SK-N-SH (cell line): ENCODE measurements around the gene YTHDC2. TPM values are rescaled to one million over a fixed set of nuclear protein-coding genes. Genes with fewer than 3 reads are reported as not detected.

ENCODE experiments used
- CTCF ChIA-PET: fragments of 300-600, 350-600 bp; formaldehyde crosslinking; extraction: SDS; loops from one replicate; lab custom pipeline; 2021; lab: Yijun Ruan, JAX
- POLR2A ChIA-PET: fragments of 350-600 bp; sonication (Branson Sonifier 250); formaldehyde crosslinking; extraction: SDS; loops from one replicate; lab custom pipeline; 2020; ENCODE audit warnings: antibody characterized with exemption, inconsistent platforms; lab: Yijun Ruan, JAX
- DNase-seq: peaks from one replicate; pipeline ENCODE4 v3.0.0; 2012
- H2AFZ ChIP-seq: fragments of 200-600 bp; sonication (generic); 2 replicates; pipeline ENCODE4 v1.8.1; 2016; ENCODE audit warnings: antibody characterized with exemption, mild to moderate bottlenecking, low read depth
- H3F3A ChIP-seq: fragments of 200-600 bp; sonication (generic); replicated peaks from 2 replicates; pipeline ENCODE3; 2016; ENCODE audit warnings: antibody characterized with exemption, mild to moderate bottlenecking; ENCODE audit not compliant: insufficient read depth
- H3K27ac ChIP-seq, 2 experiments: fragments of 200-500 bp in 1 of 2; fragments of 200-600 bp in 1 of 2; sonication (Bioruptor generic) in 1 of 2; sonication (generic), shearing (Covaris generic) in 1 of 2; 2 replicates each; pipeline versions ENCODE4 v1.5.1 to v1.6.1; 2014 to 2016; ENCODE audit warnings: low read depth in 2 of 2, inconsistent platforms in 1 of 2, low read length in 1 of 2, mild to moderate bottlenecking in 1 of 2, mixed read lengths in 1 of 2
- H3K27me3 ChIP-seq: fragments of 200-600 bp; sonication (generic), shearing (Covaris generic); 2 replicates; pipeline ENCODE4 v1.6.1; 2016; ENCODE audit warnings: mixed run types; ENCODE audit not compliant: insufficient read depth
- H3K36me3 ChIP-seq, 2 experiments: fragments of 200-500 bp in 1 of 2; fragments of 200-600 bp in 1 of 2; sonication (Bioruptor generic) in 1 of 2; sonication (generic) in 1 of 2; replicated peaks in 1 of 2; 2 replicates each; pipeline versions ENCODE3 to v1.5.1; 2014 to 2016; ENCODE audit warnings: low read length in 1 of 2, mild to moderate bottlenecking in 1 of 2; ENCODE audit not compliant: insufficient read depth in 2 of 2, control insufficient read depth in 1 of 2
- H3K4me1 ChIP-seq, 2 experiments: fragments of 200-500 bp in 1 of 2; fragments of 200-600 bp in 1 of 2; sonication (Bioruptor generic) in 1 of 2; sonication (generic), shearing (Covaris generic) in 1 of 2; 2 replicates each; pipeline versions ENCODE4 v1.5.1 to v1.6.1; 2014 to 2016; ENCODE audit warnings: low read depth in 1 of 2, low read length in 1 of 2, mixed run types in 1 of 2; ENCODE audit not compliant: insufficient read depth in 2 of 2, control insufficient read depth in 1 of 2
- H3K4me2 ChIP-seq: fragments of 200-600 bp; sonication (generic), shearing (Covaris generic); 2 replicates; pipeline ENCODE4 v1.6.1; 2017; ENCODE audit warnings: mixed run types
- H3K4me3 ChIP-seq, 2 experiments: fragments of 200-500 bp in 1 of 2; fragments of 200-600 bp in 1 of 2; sonication (Bioruptor generic) in 1 of 2; sonication (generic), shearing (Covaris generic) in 1 of 2; 2 replicates each; pipeline versions ENCODE4 v1.5.1 to v1.8.1; 2014 to 2016; ENCODE audit warnings: low read depth in 2 of 2, inconsistent platforms in 1 of 2, low read length in 1 of 2, mild to moderate bottlenecking in 1 of 2, mixed read lengths in 1 of 2, moderate library complexity in 1 of 2
- H3K79me2 ChIP-seq: fragments of 200-600 bp; sonication (generic); 2 replicates; pipeline ENCODE4 v1.8.1; 2017; ENCODE audit warnings: mild to moderate bottlenecking; ENCODE audit not compliant: insufficient read depth
- H3K9ac ChIP-seq: fragments of 200-600 bp; sonication (generic); 2 replicates; pipeline ENCODE4 v1.6.1; 2017; ENCODE audit warnings: mixed run types
- H3K9me2 ChIP-seq: fragments of 200-600 bp; sonication (generic); 2 replicates; pipeline ENCODE4 v1.6.1; 2017; ENCODE audit warnings: mixed run types
- H3K9me3 ChIP-seq: fragments of 200-600 bp; sonication (generic); 2 replicates; pipeline ENCODE4 v1.6.1; 2017; ENCODE audit warnings: mixed run types, mild to moderate bottlenecking, moderate library complexity
- H4K20me1 ChIP-seq: fragments of 200-600 bp; sonication (generic); 2 replicates; pipeline ENCODE4 v1.6.1; 2017; ENCODE audit warnings: mild to moderate bottlenecking, mixed run types; ENCODE audit not compliant: insufficient read depth
- GATA2 ChIP-seq: sonication (generic); formaldehyde crosslinking; IDR thresholded peaks from 2 replicates; pipeline ENCODE4 v1.5.0; 2020; ENCODE audit warnings: mild to moderate bottlenecking, missing genetic modification reagents
- RAD21 ChIP-seq: IDR thresholded peaks from 2 replicates; pipeline ENCODE4 v1.6.1; 2012; ENCODE audit warnings: mild to moderate bottlenecking, low read length
- WGBS: methylation state at CpG from one replicate; pipeline ENCODE4 v1.1.6; 2017; ENCODE audit warnings: low lambda C conversion rate; 5-methylcytosine and 5-hydroxymethylcytosine counted together
- polyA plus RNA-seq, 3 experiments: library from polyadenylated mRNA; depleted of rRNA; stranded (reverse); fragments of >200 nt; gene quantifications; 2 replicates each; pipeline ENCODE4 v1.2.3, GENCODE V29; 2012
- TF ChIP-seq, protein P1 (sequence below): fragments of 200-600 bp; sonication (generic); IDR thresholded peaks from 2 replicates; pipeline ENCODE4 v1.6.1; 2017; ENCODE audit warnings: antibody characterized with exemption, mild to moderate bottlenecking, moderate library complexity
- TF ChIP-seq, protein P2 (sequence below): fragments of 150-350 bp; IDR thresholded peaks from 2 replicates; pipeline ENCODE4 v1.6.1; 2017; ENCODE audit warnings: antibody characterized with exemption, low read length, low read depth, borderline replicate concordance
- TF ChIP-seq, protein P3 (sequence below): IDR thresholded peaks from 2 replicates; pipeline ENCODE4 v1.6.1; 2012; ENCODE audit warnings: mild to moderate bottlenecking, low read depth, low read length, moderate library complexity

Gene YTHDC2
- polyA plus RNA-seq, 1 of the 3 experiments (the other 2 are of a cell fraction): 3.5 TPM

DNA sequence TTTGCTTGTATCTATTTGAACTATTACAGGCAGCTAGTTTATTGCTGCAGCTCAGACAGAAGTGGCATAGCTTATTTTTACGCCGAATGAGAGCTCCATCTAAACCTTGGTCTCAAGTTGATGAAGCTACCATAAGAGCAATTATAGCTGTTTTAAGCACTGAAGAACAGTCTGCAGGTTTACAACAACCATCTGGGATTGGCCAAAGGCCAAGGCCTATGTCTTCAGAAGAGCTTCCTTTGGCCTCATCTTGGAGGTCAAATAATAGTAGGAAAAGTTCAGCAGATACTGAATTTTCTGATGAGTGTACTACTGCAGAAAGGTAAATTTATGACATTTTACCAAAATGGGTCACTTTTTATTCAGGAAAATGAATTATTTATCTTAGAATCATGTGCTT is 67.9 kb downstream of the YTHDC2 start:
- H3K9ac ChIP-seq: no peak overlapping the region
- H3K79me2 ChIP-seq: no peaks in the 10 kb centered on the region
- CTCF ChIA-PET: interaction anchor here (1.0 kb wide), 1 partner anchor 31 kb away, joined by 3 read pairs; no protein-coding TSS in a partner anchor
- H3K36me3 ChIP-seq: peaks cover 50 to 51% of the 10 kb centered on the region in 2 experiments
- peaks cover 4% of the 10 kb centered on the region for H3F3A ChIP-seq
- H3K27ac ChIP-seq: no peak overlapping the region
- H3K27me3 ChIP-seq: no peaks in the 10 kb centered on the region
- H3K9me2 ChIP-seq: no peaks in the 10 kb centered on the region
- TF ChIP-seq GATA2 (CRISPR knock-in tag) (no peak), RAD21 (no peak)
- TF ChIP-seq, protein P1, sequence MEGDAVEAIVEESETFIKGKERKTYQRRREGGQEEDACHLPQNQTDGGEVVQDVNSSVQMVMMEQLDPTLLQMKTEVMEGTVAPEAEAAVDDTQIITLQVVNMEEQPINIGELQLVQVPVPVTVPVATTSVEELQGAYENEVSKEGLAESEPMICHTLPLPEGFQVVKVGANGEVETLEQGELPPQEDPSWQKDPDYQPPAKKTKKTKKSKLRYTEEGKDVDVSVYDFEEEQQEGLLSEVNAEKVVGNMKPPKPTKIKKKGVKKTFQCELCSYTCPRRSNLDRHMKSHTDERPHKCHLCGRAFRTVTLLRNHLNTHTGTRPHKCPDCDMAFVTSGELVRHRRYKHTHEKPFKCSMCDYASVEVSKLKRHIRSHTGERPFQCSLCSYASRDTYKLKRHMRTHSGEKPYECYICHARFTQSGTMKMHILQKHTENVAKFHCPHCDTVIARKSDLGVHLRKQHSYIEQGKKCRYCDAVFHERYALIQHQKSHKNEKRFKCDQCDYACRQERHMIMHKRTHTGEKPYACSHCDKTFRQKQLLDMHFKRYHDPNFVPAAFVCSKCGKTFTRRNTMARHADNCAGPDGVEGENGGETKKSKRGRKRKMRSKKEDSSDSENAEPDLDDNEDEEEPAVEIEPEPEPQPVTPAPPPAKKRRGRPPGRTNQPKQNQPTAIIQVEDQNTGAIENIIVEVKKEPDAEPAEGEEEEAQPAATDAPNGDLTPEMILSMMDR: no peak
- TF ChIP-seq, protein P2, sequence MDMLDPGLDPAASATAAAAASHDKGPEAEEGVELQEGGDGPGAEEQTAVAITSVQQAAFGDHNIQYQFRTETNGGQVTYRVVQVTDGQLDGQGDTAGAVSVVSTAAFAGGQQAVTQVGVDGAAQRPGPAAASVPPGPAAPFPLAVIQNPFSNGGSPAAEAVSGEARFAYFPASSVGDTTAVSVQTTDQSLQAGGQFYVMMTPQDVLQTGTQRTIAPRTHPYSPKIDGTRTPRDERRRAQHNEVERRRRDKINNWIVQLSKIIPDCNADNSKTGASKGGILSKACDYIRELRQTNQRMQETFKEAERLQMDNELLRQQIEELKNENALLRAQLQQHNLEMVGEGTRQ: no peak
- TF ChIP-seq, all 33 proteins: peak for 0
- Histone ChIP-seq H4K20me1 (no peaks in the 10 kb centered on the region), H2AFZ (no peak overlapping the region), H3K4me2 (no peak overlapping the region), H3K4me1 (no peaks in the 10 kb centered on the region), H3K9me3 (no peaks in the 10 kb centered on the region), H3K4me3 (no peak overlapping the region)
- no peak for DNase-seq
- POLR2A ChIA-PET: no interaction called here
- WGBS: 96% methylated on average over 2 of the region's 2 CpGs

DNA sequence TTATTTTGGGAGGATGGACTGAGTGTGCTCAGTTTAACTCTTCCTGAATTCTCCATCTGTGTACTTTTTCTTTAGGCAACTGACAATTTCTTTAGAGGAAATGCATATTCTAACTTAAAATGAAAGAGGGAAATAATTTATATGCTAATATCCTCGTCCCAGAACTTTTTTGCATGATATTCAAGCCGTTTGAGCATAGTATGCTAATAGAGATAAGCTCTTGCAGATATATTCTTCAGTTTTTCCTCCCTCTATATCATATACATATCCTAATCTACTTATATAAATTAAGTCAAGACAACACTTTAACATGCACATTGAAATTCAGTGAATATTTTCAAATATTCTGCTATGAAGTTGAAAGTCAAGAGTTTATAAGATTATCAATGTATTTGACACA is 84.7 kb downstream of the YTHDC2 start:
- Histone ChIP-seq H3K9me3 (no peaks in the 10 kb centered on the region), H3K27ac (no peak overlapping the region), H3K9me2 (no peaks in the 10 kb centered on the region), H3K9ac (no peak overlapping the region), H3K79me2 (no peaks in the 10 kb centered on the region), H3K4me3 (no peak overlapping the region), H3K36me3 (peaks cover 21 to 33% of the 10 kb centered on the region in 2 experiments), H3F3A (peaks cover 6% of the 10 kb centered on the region), H4K20me1 (no peaks in the 10 kb centered on the region), H2AFZ (no peak overlapping the region), H3K4me2 (no peak overlapping the region), H3K4me1 (no peaks in the 10 kb centered on the region), H3K27me3 (no peaks in the 10 kb centered on the region)
- WGBS: 99% methylated on average over 2 of the region's 2 CpGs
- ChIA-PET CTCF (interaction anchor here (1.0 to 4.4 kb wide), 4 partner anchors 8 to 602 kb away, joined by 4 to 19 read pairs (median 5); no protein-coding TSS in a partner anchor), POLR2A (no interaction called here)
- TF ChIP-seq, protein P3, sequence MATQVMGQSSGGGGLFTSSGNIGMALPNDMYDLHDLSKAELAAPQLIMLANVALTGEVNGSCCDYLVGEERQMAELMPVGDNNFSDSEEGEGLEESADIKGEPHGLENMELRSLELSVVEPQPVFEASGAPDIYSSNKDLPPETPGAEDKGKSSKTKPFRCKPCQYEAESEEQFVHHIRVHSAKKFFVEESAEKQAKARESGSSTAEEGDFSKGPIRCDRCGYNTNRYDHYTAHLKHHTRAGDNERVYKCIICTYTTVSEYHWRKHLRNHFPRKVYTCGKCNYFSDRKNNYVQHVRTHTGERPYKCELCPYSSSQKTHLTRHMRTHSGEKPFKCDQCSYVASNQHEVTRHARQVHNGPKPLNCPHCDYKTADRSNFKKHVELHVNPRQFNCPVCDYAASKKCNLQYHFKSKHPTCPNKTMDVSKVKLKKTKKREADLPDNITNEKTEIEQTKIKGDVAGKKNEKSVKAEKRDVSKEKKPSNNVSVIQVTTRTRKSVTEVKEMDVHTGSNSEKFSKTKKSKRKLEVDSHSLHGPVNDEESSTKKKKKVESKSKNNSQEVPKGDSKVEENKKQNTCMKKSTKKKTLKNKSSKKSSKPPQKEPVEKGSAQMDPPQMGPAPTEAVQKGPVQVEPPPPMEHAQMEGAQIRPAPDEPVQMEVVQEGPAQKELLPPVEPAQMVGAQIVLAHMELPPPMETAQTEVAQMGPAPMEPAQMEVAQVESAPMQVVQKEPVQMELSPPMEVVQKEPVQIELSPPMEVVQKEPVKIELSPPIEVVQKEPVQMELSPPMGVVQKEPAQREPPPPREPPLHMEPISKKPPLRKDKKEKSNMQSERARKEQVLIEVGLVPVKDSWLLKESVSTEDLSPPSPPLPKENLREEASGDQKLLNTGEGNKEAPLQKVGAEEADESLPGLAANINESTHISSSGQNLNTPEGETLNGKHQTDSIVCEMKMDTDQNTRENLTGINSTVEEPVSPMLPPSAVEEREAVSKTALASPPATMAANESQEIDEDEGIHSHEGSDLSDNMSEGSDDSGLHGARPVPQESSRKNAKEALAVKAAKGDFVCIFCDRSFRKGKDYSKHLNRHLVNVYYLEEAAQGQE: no peak
- no peak for DNase-seq
